LHCN-M2 (cell line): ENCODE measurements around the gene NCEH1. TPM values are rescaled to one million over a fixed set of nuclear protein-coding genes. Genes with fewer than 3 reads are reported as not detected.

Experiments
- DNase-seq: peaks from one replicate; pipeline ENCODE4 v3.0.0-alpha.2; 2012; ENCODE audit warnings: low read depth
- total RNA-seq: library from RNA; depleted of rRNA; stranded (reverse); fragments of >200 nt; gene quantifications from 2 replicates; pipeline ENCODE4 v1.2.3, GENCODE V29; 2014; rRNA removed

NCEH1 gene
- total RNA-seq, 1 experiment from 2014 or later, result 85.8 TPM

DNA sequence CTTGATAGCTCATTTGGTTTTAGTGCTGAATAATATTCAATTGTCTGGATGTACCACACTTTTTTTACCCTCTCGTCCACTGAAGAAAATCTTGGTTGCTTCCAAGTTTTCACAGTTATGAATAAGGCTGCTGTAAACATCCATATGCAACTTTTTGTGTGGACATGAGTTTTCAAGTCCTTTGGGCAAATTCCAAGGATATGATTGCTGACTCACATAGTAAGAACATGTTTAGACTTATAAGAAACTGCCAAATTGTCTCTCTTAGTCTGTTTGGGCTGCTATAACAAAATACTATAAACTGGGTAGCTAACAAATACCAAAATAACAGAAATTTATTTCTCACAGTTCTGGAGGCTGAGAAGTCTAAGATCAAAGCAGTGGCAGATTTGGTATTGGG, 128.2 kb downstream of the NCEH1 start:
- no peak for DNase-seq

DNA sequence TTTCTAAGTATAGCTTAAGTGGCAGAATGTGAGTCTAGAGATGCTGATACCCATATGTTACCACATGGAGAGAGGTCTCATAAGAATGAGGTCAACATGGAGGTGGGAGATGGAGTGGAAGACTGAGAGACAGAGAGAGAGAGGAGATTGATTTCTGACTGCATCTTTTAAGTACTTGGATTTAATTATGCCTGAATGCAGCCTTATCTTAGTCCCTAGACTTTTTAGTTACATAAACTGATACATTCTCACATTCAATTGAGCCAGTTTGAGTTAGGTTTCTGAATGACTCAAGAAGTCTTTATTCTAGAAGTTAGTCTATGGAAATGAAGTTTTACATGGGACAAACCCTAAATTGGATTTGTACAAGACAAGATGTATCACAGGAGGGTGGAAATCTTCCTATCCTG, 129.1 kb downstream of the NCEH1 start:
- no peak for DNase-seq

DNA sequence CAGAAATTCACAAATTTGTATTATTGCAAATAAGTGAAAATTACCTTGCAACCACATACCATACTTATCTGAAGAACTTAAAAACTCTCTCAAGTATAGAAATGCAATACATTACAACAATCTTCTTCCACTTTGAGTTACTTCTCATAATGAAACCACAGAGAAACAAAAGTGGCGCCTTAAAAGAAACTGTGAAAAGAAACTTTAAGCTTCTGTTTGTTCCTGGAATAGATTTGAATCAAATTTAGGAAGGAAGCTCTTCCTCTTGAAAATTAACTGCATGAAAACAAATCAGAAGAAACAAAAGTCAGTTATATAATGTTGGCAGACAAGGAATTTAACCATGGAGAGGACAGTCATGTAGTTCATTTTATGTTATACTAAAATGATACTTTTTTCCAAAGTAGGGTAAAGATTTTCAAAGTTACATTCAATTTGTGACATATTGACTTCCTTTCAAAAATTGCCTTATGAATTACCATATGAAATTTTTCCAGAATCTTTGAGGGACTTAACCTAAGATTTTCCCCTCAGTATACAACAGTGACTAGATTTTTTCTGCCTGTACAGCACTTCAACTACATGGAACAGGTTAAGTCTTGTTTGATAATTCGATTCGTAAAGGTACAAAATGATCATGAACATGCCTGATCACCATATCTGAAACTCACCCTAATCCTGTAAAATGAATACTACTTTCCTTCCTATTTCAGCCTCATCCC, 130.0 kb downstream of the NCEH1 start:
- no peak for DNase-seq

Other genes starting within 250 kb of the NCEH1 start
- not detected in 2 replicates for gene TNFSF10, start 187.6 kb downstream of the NCEH1 start, total RNA-seq
- 109 and 120 TPM in 2 replicates for gene ECT2, start 39.7 kb upstream of the NCEH1 start, total RNA-seq